IMR-90 (cell line): ENCODE results near the gene PTGES.

Experiments used
- CHD1 ChIP-seq: IDR thresholded peaks from 2 replicates; pipeline ENCODE4 v1.6.1; 2012; ENCODE audit warnings: low read depth, low read length, improper control_type of control experiment
- CTCF ChIP-seq: conservative IDR thresholded peaks from 2 replicates; pipeline ENCODE4 v1.5.1; 2012; ENCODE audit warnings: mild to moderate bottlenecking, low read depth, low read length, improper control_type of control experiment
- ELK1 ChIP-seq: fragments of 150-350 bp; IDR thresholded peaks from 2 replicates; pipeline ENCODE4 v1.6.1; 2016; ENCODE audit warnings: low read depth, mild to moderate bottlenecking, low read length, moderate library complexity, borderline replicate concordance
- MAFK ChIP-seq: IDR thresholded peaks from 2 replicates; pipeline ENCODE4 v1.6.1; 2012; ENCODE audit warnings: low read depth, low read length, improper control_type of control experiment
- POLR2A ChIP-seq: IDR thresholded peaks from 2 replicates; pipeline ENCODE4 v1.6.1; 2012; ENCODE audit warnings: mild to moderate bottlenecking, low read depth, low read length
- RCOR1 ChIP-seq: IDR thresholded peaks from 2 replicates; pipeline ENCODE4 v1.6.1; 2012; ENCODE audit warnings: mild to moderate bottlenecking, low read length, improper control_type of control experiment; ENCODE audit not compliant: insufficient replicate concordance
- SMC3 ChIP-seq: fragments of 150-350 bp; IDR thresholded peaks from 2 replicates; pipeline ENCODE4 v1.6.1; 2016; ENCODE audit warnings: low read depth, mild to moderate bottlenecking, antibody characterized with exemption, low read length, moderate library complexity
- USF2 ChIP-seq: fragments of 150-350 bp; IDR thresholded peaks from 2 replicates; pipeline ENCODE4 v1.6.1; 2017; ENCODE audit warnings: mild to moderate bottlenecking, antibody characterized with exemption, low read length, low read depth

- TF ChIP-seq CTCF (no peak), SMC3 (no peak), POLR2A (no peak), USF2 (no peak), ELK1 (no peak), CHD1 (no peak), MAFK (no peak), RCOR1 (no peak)
Measured at GRCh38 chr9:129731477-129732085, 21.3 kb downstream of the PTGES start.
